GM21619 (cell line): ENCODE results near the gene SFPQ.
"Not testable (repeated sequence)": the region's sequence is repeated elsewhere in the genome, so short reads cannot be mapped to it uniquely, and the experiment has no call there.

Experiments used
- ATAC-seq: cut with Tn5 transposase; IDR thresholded peaks from one replicate; pipeline ENCODE4 v1.9.1; 2021; ENCODE audit not compliant: unreplicated experiment

The SFPQ gene

GRCh38 chr1:35142728-35143127, 50.2 kb downstream of the SFPQ start:
- ATAC-seq, result not testable (repeated sequence)

GRCh38 chr1:35142294-35142693, 50.7 kb downstream of the SFPQ start:
- not testable (repeated sequence) for ATAC-seq

- ATAC-seq, result not testable (repeated sequence)
Observed at GRCh38 chr1:35137590-35137989, 55.4 kb downstream of the SFPQ start.

GRCh38 chr1:35136780-35137179, 56.2 kb downstream of the SFPQ start:
- no peak for ATAC-seq
